Measurements from ENCODE around the gene LRP4. TPM values are rescaled to one million over a fixed set of nuclear protein-coding genes. Genes with fewer than 3 reads are reported as not detected.

The LRP4 gene
- total and polyA plus RNA-seq, 2 of the 4 experiments (the other 2 are of a cell fraction), result 4.1 to 5.8 TPM

DNA sequence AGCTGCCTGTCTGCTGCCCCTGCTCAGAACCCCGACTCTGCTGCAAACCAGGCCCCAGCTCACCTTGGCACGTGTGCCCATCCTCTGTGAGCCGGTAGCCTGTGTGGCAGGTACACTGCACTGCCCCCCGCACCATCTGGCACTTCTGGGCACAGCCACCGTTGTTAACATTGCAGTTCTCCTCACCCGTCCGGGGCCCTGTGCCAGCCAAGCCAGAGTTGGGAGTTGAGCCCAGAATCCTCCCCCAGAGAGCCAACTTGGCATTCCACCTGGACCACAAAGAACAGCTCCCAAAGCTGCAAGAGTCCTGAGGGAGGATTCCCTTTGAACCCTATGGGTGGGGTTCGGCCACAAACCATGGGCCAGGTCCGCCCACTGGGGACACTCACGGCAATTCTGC, 22.5 kb downstream of the LRP4 start:
- no peak overlapping the region for H4K8ac ChIP-seq (ENCODE audit: low read depth in 2 of 2, low read length in 2 of 2)
- TF ChIP-seq RAD21 (IDR thresholded peaks at IDR 0.05; ENCODE audit: low read length), result no peak
- no peak for TF ChIP-seq POLR2A (IDR thresholded peaks at IDR 0.05; ENCODE audit: low read depth, low read length)
- TF ChIP-seq MAZ (IDR thresholded peaks at IDR 0.05; ENCODE audit: borderline replicate concordance, low read depth, low read length), result no peak
- no peak for TF ChIP-seq RCOR1 (IDR thresholded peaks at IDR 0.05; ENCODE audit: insufficient replicate concordance, low read length)
- TF ChIP-seq RFX5 (IDR thresholded peaks at IDR 0.05; ENCODE audit: low read depth, low read length), result no peak
- no peak for TF ChIP-seq CEBPB (IDR thresholded peaks at IDR 0.05; ENCODE audit: low read depth, low read length)
- TF ChIP-seq CHD1 (IDR thresholded peaks at IDR 0.05; ENCODE audit: low read depth, low read length), result no peak
- TF ChIP-seq, protein P1, sequence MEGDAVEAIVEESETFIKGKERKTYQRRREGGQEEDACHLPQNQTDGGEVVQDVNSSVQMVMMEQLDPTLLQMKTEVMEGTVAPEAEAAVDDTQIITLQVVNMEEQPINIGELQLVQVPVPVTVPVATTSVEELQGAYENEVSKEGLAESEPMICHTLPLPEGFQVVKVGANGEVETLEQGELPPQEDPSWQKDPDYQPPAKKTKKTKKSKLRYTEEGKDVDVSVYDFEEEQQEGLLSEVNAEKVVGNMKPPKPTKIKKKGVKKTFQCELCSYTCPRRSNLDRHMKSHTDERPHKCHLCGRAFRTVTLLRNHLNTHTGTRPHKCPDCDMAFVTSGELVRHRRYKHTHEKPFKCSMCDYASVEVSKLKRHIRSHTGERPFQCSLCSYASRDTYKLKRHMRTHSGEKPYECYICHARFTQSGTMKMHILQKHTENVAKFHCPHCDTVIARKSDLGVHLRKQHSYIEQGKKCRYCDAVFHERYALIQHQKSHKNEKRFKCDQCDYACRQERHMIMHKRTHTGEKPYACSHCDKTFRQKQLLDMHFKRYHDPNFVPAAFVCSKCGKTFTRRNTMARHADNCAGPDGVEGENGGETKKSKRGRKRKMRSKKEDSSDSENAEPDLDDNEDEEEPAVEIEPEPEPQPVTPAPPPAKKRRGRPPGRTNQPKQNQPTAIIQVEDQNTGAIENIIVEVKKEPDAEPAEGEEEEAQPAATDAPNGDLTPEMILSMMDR (conservative IDR thresholded peaks at IDR 0.05; ENCODE audit: low read depth, low read length), result no peak
- TF ChIP-seq, protein P2, sequence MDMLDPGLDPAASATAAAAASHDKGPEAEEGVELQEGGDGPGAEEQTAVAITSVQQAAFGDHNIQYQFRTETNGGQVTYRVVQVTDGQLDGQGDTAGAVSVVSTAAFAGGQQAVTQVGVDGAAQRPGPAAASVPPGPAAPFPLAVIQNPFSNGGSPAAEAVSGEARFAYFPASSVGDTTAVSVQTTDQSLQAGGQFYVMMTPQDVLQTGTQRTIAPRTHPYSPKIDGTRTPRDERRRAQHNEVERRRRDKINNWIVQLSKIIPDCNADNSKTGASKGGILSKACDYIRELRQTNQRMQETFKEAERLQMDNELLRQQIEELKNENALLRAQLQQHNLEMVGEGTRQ (IDR thresholded peaks at IDR 0.05; ENCODE audit: low read depth, low read length), result no peak
- no peak for TF ChIP-seq MXI1 (IDR thresholded peaks at IDR 0.05; ENCODE audit: borderline replicate concordance, low read depth, low read length)
- no peak for TF ChIP-seq BHLHE40 (IDR thresholded peaks at IDR 0.05; ENCODE audit: low read depth, low read length)
- no peak for TF ChIP-seq SMC3 (IDR thresholded peaks at IDR 0.05; ENCODE audit: low read depth, low read length)
- no peak for TF ChIP-seq MAFK (IDR thresholded peaks at IDR 0.05; ENCODE audit: low read depth, low read length)
- TF ChIP-seq NFE2L2 (IDR thresholded peaks at IDR 0.05; ENCODE audit: low read depth, low read length), result no peak
- H2BK20ac ChIP-seq (ENCODE audit: low read depth, low read length), result no peak overlapping the region
- no peaks in the 10 kb centered on the region for H4K20me1 ChIP-seq (ENCODE audit: insufficient read depth, low read length)
- POLR2A ChIA-PET (ENCODE audit: unreplicated experiment), result no interaction called here
- dilution Hi-C loops (cut with HindIII; ENCODE audit: low sequenced_read_pairs, unreplicated experiment), result no loop called here
- peaks cover 7% of the 10 kb centered on the region for H3K36me3 ChIP-seq (ENCODE audit: control insufficient read depth, insufficient read depth, low read length)
- H3K79me1 ChIP-seq (ENCODE audit: low read depth in 1 of 2, low read length in 2 of 2), result no peaks in the 10 kb centered on the region
- no TSS peak for BruUV-seq (replicated peaks)
- CTCF ChIA-PET, result interaction anchor here (1.4 kb wide), 1 partner anchor 252 kb away, joined by 4 read pairs; no protein-coding TSS in a partner anchor
- H2AFZ ChIP-seq (replicated peaks; ENCODE audit: low read length, poor library complexity), result no peak overlapping the region
- 78% methylated on average over 6 of the region's 10 CpGs; no CpG with 5 or more reads in 1 of the 2 experiments for WGBS, 2 experiments (ENCODE audit: extremely low coverage in 2 of 2, insufficient read length in 1 of 2)
- no peak overlapping the region for H2BK5ac ChIP-seq (ENCODE audit: low read depth, low read length, poor library complexity, severe bottlenecking)
- H3K14ac ChIP-seq (replicated peaks; ENCODE audit: low read depth, low read length), result no peak overlapping the region
- H3K4ac ChIP-seq (ENCODE audit: low read depth, low read length), result no peak overlapping the region
- H3K23ac ChIP-seq (ENCODE audit: low read depth, low read length), result no peak overlapping the region
- no peak overlapping the region for H3K56ac ChIP-seq (ENCODE audit: extremely low read depth, insufficient read depth, low read length)
- peaks cover 3% of the 10 kb centered on the region; the same call in 1 of the 2 replicates for H3K9me1 ChIP-seq (ENCODE audit: insufficient read depth, low read length)
- ATAC-seq (ENCODE audit: low read depth) (no peak), DNase-seq (no peak)
- no peak overlapping the region for H2BK120ac ChIP-seq (ENCODE audit: low read depth, low read length)
- H3K9ac ChIP-seq (ENCODE audit: low read depth, low read length), result no peak overlapping the region
- no peak overlapping the region for H4K91ac ChIP-seq (ENCODE audit: insufficient read depth, low read depth, low read length)
- H3K18ac ChIP-seq (ENCODE audit: low read depth, low read length), result no peak overlapping the region
- no peak overlapping the region for H2AK5ac ChIP-seq (ENCODE audit: low read depth, low read length)
- no peak overlapping the region for H4K5ac ChIP-seq (ENCODE audit: low read depth, low read length)
- intact Hi-C loops (cut with micrococcal nuclease), result no loop called here
- no peak overlapping the region for H3K4me2 ChIP-seq (ENCODE audit: low read depth, low read length)
- H3K27ac ChIP-seq (ENCODE audit: insufficient read depth, low read length), result no peak overlapping the region
- no peak overlapping the region for H2AK9ac ChIP-seq (replicated peaks; ENCODE audit: low read depth, low read length, poor library complexity)
- in situ Hi-C loops (cut with MboI; ENCODE audit: low sequenced_read_pairs), result loop anchor here (25.0 kb wide), 1 partner anchor 466 kb away; the partner anchor contains the start of gene MYBPC3
- no peak overlapping the region for H3K4me3 ChIP-seq (ENCODE audit: insufficient read depth, low read depth, low read length)
- H3K9me3 ChIP-seq (ENCODE audit: control insufficient read depth, insufficient read depth, low read length), result no peaks in the 10 kb centered on the region
- no peaks in the 10 kb centered on the region for H3K27me3 ChIP-seq (ENCODE audit: control insufficient read depth, insufficient read depth, low read length)
- H3K4me1 ChIP-seq (ENCODE audit: control insufficient read depth, insufficient read depth, low read length), result no peaks in the 10 kb centered on the region
- no peak overlapping the region for H2BK15ac ChIP-seq (ENCODE audit: low read depth, low read length)
